Measurements from ENCODE around the gene KIR2DL3.
"Not testable (repeated sequence)": the region's sequence is repeated elsewhere in the genome, so short reads cannot be mapped to it uniquely, and the experiment has no call there.

GRCh38 chr19:54771018-54771960 is 33.0 kb downstream of the KIR2DL3 start:
- not testable (repeated sequence) for TF ChIP-seq MYC, CTCF (IDR thresholded peaks at IDR 0.05; ENCODE audit: low read depth, low read length)
- TF ChIP-seq, protein P1, sequence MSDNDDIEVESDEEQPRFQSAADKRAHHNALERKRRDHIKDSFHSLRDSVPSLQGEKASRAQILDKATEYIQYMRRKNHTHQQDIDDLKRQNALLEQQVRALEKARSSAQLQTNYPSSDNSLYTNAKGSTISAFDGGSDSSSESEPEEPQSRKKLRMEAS (IDR thresholded peaks at IDR 0.05; ENCODE audit: low read depth, low read length): not testable (repeated sequence)
